ENCODE measurements around the gene INTS1. TPM values are rescaled to one million over a fixed set of nuclear protein-coding genes. Genes with fewer than 3 reads are reported as not detected.

The INTS1 gene, protein sequence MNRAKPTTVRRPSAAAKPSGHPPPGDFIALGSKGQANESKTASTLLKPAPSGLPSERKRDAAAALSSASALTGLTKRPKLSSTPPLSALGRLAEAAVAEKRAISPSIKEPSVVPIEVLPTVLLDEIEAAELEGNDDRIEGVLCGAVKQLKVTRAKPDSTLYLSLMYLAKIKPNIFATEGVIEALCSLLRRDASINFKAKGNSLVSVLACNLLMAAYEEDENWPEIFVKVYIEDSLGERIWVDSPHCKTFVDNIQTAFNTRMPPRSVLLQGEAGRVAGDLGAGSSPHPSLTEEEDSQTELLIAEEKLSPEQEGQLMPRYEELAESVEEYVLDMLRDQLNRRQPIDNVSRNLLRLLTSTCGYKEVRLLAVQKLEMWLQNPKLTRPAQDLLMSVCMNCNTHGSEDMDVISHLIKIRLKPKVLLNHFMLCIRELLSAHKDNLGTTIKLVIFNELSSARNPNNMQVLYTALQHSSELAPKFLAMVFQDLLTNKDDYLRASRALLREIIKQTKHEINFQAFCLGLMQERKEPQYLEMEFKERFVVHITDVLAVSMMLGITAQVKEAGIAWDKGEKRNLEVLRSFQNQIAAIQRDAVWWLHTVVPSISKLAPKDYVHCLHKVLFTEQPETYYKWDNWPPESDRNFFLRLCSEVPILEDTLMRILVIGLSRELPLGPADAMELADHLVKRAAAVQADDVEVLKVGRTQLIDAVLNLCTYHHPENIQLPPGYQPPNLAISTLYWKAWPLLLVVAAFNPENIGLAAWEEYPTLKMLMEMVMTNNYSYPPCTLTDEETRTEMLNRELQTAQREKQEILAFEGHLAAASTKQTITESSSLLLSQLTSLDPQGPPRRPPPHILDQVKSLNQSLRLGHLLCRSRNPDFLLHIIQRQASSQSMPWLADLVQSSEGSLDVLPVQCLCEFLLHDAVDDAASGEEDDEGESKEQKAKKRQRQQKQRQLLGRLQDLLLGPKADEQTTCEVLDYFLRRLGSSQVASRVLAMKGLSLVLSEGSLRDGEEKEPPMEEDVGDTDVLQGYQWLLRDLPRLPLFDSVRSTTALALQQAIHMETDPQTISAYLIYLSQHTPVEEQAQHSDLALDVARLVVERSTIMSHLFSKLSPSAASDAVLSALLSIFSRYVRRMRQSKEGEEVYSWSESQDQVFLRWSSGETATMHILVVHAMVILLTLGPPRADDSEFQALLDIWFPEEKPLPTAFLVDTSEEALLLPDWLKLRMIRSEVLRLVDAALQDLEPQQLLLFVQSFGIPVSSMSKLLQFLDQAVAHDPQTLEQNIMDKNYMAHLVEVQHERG (N-terminal part only)
- total RNA-seq, result 49.7 and 63.2 TPM in 2 replicates

DNA sequence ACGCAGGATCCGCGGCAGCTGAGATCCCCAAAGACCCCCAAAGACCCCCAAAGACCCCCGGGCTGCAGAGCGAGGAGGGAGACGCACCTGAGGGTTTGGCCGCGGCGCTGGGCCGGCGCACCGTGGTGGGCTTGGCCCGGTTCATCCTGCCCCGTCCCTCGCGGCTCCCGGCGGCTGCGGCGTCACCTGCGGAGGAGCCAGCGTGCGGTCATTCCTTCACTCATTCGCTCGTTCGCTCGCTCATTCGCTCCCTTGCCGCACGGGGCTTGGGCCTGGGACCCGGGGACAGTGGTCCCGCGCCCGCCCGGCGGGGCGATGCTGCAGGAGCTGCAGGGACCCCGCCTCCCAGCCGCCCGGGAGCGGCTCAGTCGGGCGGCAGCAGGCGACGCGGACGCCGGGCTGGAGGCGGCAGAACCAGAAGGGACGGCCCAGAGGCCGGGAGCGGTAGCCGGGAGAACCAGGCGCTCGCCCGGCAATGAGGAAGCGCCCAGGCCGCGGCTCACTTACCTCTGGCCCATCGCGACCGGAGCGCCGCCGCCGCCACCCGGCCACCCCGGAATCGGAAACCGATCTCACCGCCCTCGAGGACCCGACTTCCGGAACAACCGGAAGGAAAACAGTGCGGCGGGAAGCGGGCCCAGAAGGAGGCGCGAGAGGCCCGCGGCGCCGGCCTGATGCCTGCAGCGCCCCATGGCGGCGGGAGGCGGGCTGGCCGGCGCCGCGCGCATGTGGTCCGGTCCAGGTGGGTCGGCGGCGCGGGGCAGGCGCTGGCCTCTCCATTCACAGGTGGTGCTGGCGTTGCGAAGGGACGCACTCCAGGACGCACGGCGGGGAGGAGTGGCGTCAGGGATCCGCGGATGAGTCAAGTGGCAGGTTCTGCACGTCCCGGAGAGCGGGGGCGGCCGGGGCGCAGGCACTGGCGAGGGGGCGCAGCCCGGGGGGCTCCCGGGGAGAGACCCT is at the start of gene INTS1:
TSS of gene INTS1 (minus strand) at position 574 of the 960 bp plus-strand sequence. CDS start at position 145, 429 bp downstream.

DNA sequence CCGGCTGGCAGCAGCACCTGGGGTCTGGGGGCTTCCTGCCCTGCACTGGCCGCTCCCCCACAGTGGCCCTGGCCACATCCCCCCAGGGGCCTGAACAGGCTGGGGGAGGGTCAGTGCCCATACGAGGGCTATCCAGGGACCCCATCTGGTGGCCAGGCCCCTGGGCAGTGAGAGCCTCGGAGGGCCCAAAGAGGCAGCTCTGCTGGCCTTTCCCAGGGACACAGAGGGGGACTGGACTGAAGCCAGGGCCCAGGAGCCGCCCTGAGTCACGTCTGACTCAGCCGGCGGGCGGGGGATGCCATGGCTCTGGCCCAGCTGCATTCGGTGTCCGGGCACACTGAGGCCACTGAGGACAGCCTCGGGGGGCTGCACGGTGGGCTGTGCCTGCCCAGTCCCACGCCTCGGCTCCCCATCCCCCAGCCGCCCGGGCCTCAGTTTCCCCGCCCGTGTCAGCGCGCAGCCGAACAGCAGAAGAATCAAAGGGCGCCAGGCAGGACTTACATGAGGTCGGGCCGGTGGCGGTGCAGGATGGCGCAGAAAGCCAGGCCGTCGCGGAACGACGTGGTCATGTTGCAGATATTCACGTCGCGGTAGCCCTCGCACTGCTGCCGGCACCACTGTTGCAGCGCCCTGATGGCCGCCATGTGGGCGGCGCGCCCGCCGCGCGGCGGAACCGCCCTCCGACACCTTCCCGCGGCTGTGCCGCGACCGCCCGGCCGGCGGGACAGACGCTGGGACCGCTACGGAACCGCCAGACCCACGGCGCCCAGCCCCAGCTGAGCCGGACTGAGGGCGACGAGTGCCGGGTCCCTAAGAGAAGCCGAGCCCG is 45.3 kb downstream of the INTS1 start, which contains the start of gene MICALL2:
TSS of gene MICALL2 (minus strand) at position 788 of the 829 bp plus-strand sequence. CDS start at position 644, 144 bp downstream.

Other genes starting within 250 kb of the INTS1 start
- 14.0 and 31.9 TPM in 2 replicates for gene MICALL2, start 44.9 kb downstream of the INTS1 start, total RNA-seq
- 7.3 and 18.6 TPM in 2 replicates for gene MAFK, start 26.3 kb upstream of the INTS1 start, total RNA-seq
- gene TMEM184A, start 51.8 kb upstream of the INTS1 start, total RNA-seq, result 0.13 TPM in 1 of 2 replicates, not detected in the other
- 38.8 and 46.8 TPM in 2 replicates for gene PSMG3, start 65.6 kb upstream of the INTS1 start, total RNA-seq
- gene ELFN1, start 165.9 kb upstream of the INTS1 start, total RNA-seq, result under 0.01 TPM in 1 of 2 replicates, not detected in the other

All from epithelial cell of alveolus of lung (primary cell).